ENCODE data around the gene SF3B5.
"Not testable (repeated sequence)": the region's sequence is repeated elsewhere in the genome, so short reads cannot be mapped to it uniquely, and the experiment has no call there.

SF3B5 gene

GRCh38 chr6:144095134-144096002, at the start of gene SF3B5:
SF3B5 (minus strand) TSS chr6:144095573; CDS start chr6:144095497, 76 bp downstream.
- DNase-seq (ENCODE audit: low spot score), result peak; percentile 97

- DNase-seq (ENCODE audit: low spot score), result no peak
These were observed 49.6 kb upstream of the SF3B5 start for GRCh38 chr6:144144996-144145395.

GRCh38 chr6:144143878-144144277, 48.5 kb upstream of the SF3B5 start:
- no peak for DNase-seq (ENCODE audit: low spot score)

- DNase-seq (ENCODE audit: low spot score), result no peak
These were observed 47.7 kb upstream of the SF3B5 start for GRCh38 chr6:144143106-144143505.

GRCh38 chr6:144141470-144141869, 46.1 kb upstream of the SF3B5 start:
- no peak for DNase-seq (ENCODE audit: low spot score)

- no peak for DNase-seq (ENCODE audit: low spot score)
These were observed 45.5 kb upstream of the SF3B5 start for GRCh38 chr6:144140867-144141266.

GRCh38 chr6:144139817-144140216, 44.4 kb upstream of the SF3B5 start:
- DNase-seq (ENCODE audit: low spot score), result no peak

- no peak for DNase-seq (ENCODE audit: low spot score)
These were observed 43.2 kb upstream of the SF3B5 start for GRCh38 chr6:144138542-144138941.

GRCh38 chr6:144134737-144135136, 39.4 kb upstream of the SF3B5 start:
- no peak for DNase-seq (ENCODE audit: low spot score)

GRCh38 chr6:144134176-144134575, 38.8 kb upstream of the SF3B5 start:
- DNase-seq (ENCODE audit: low spot score), result peak; percentile 32

- no peak for DNase-seq (ENCODE audit: low spot score)
These were observed 38.0 kb upstream of the SF3B5 start for GRCh38 chr6:144133225-144133821.

GRCh38 chr6:144132167-144132690, 36.9 kb upstream of the SF3B5 start:
- DNase-seq (ENCODE audit: low spot score), result not testable (repeated sequence)

- DNase-seq (ENCODE audit: low spot score), result peak; percentile 38
These were observed 35.9 kb upstream of the SF3B5 start for GRCh38 chr6:144131248-144131709.

GRCh38 chr6:144129469-144129868, 34.1 kb upstream of the SF3B5 start:
- no peak for DNase-seq (ENCODE audit: low spot score)

GRCh38 chr6:144127097-144127496, 31.7 kb upstream of the SF3B5 start:
- DNase-seq (ENCODE audit: low spot score), result no peak

GRCh38 chr6:144123836-144124235, 28.5 kb upstream of the SF3B5 start:
- DNase-seq (ENCODE audit: low spot score), result no peak

GRCh38 chr6:144123421-144123820, 28.0 kb upstream of the SF3B5 start:
- no peak for DNase-seq (ENCODE audit: low spot score)

- DNase-seq (ENCODE audit: low spot score), result no peak
These were observed 27.5 kb upstream of the SF3B5 start for GRCh38 chr6:144122861-144123260.

- DNase-seq (ENCODE audit: low spot score), result no peak
These were observed 24.0 kb upstream of the SF3B5 start for GRCh38 chr6:144119376-144119775.

- DNase-seq (ENCODE audit: low spot score), result no peak
These were observed 19.8 kb upstream of the SF3B5 start for GRCh38 chr6:144115219-144115618.

- DNase-seq (ENCODE audit: low spot score), result no peak
These were observed 18.0 kb upstream of the SF3B5 start for GRCh38 chr6:144113366-144113765.

GRCh38 chr6:144110210-144110609, 14.8 kb upstream of the SF3B5 start:
- no peak for DNase-seq (ENCODE audit: low spot score)

- no peak for DNase-seq (ENCODE audit: low spot score)
These were observed 10.8 kb upstream of the SF3B5 start for GRCh38 chr6:144106206-144106605.
